ENCODE results near the gene TMEM94. TPM values are rescaled to one million over a fixed set of nuclear protein-coding genes. Genes with fewer than 3 reads are reported as not detected.

TMEM94 gene
- total and polyA plus RNA-seq, 2 of the 4 experiments (the other 2 are of a cell fraction), result 8.4 to 64.7 TPM

DNA sequence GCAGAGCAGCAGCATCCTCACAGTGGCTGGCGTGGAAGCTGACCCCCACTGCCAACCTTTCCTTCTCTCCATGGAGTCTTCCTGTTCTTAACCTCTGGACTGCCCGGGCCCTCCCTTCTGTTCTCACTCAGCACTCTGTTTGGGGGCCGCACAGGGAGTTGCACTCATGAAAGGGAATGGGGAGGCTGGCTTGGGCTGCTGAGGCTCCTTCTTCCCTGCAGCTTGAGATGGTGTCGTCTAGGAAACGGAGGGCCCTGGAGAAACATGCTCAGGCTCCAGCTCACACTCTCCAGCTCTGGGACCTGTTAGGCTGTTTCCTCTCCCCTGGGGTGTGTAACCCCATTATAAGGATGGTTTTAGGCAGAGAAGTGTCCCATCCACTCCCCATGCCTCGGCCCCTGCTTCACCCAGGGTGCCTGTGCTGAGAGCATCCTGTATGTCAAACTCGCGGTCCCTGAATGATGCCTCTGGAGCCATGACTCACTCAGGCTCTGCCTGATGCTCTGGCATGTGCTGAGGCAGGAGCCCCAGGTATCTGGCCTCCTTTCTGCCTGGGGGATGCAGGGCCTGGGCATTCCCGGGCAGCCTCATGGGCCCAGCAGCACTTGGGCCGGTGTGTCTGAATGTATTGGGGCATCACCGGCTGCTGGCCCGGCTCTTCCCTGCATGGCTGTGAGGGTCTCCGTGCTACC is 18.9 kb downstream of the TMEM94 start:
- H3K18ac ChIP-seq (ENCODE audit: low read depth, low read length), result no peak overlapping the region
- no peak overlapping the region for H3K4me3 ChIP-seq (ENCODE audit: insufficient read depth, low read depth, low read length)
- H4K5ac ChIP-seq (ENCODE audit: low read depth, low read length), result no peak overlapping the region
- WGBS, 2 experiments (ENCODE audit: extremely low coverage in 2 of 2, insufficient read length in 1 of 2), result 76% methylated on average over 3 of the region's 13 CpGs; no CpG with 5 or more reads in 1 of the 2 experiments
- H2BK120ac ChIP-seq (ENCODE audit: low read depth, low read length), result no peak overlapping the region
- peaks cover 15 to 48% of the 10 kb centered on the region in 2 experiments; a peak in 3 of 4 replicates for H3K79me1 ChIP-seq (ENCODE audit: low read depth in 1 of 2, low read length in 2 of 2)
- H3K27ac ChIP-seq (ENCODE audit: insufficient read depth, low read length), result no peak overlapping the region
- TF ChIP-seq RFX5 (IDR thresholded peaks at IDR 0.05; ENCODE audit: low read depth, low read length), result no peak
- TF ChIP-seq, protein P1, sequence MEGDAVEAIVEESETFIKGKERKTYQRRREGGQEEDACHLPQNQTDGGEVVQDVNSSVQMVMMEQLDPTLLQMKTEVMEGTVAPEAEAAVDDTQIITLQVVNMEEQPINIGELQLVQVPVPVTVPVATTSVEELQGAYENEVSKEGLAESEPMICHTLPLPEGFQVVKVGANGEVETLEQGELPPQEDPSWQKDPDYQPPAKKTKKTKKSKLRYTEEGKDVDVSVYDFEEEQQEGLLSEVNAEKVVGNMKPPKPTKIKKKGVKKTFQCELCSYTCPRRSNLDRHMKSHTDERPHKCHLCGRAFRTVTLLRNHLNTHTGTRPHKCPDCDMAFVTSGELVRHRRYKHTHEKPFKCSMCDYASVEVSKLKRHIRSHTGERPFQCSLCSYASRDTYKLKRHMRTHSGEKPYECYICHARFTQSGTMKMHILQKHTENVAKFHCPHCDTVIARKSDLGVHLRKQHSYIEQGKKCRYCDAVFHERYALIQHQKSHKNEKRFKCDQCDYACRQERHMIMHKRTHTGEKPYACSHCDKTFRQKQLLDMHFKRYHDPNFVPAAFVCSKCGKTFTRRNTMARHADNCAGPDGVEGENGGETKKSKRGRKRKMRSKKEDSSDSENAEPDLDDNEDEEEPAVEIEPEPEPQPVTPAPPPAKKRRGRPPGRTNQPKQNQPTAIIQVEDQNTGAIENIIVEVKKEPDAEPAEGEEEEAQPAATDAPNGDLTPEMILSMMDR (conservative IDR thresholded peaks at IDR 0.05; ENCODE audit: low read depth, low read length), result no peak
- no peak for TF ChIP-seq RCOR1 (IDR thresholded peaks at IDR 0.05; ENCODE audit: insufficient replicate concordance, low read length)
- no peak for TF ChIP-seq SMC3 (IDR thresholded peaks at IDR 0.05; ENCODE audit: low read depth, low read length)
- TF ChIP-seq MAFK (IDR thresholded peaks at IDR 0.05; ENCODE audit: low read depth, low read length), result no peak
- TF ChIP-seq POLR2A (IDR thresholded peaks at IDR 0.05; ENCODE audit: low read depth, low read length), result no peak
- no peak for TF ChIP-seq FOS (IDR thresholded peaks at IDR 0.05; ENCODE audit: low read depth, low read length)
- no peak for TF ChIP-seq MAZ (IDR thresholded peaks at IDR 0.05; ENCODE audit: borderline replicate concordance, low read depth, low read length)
- no peak for TF ChIP-seq RAD21 (IDR thresholded peaks at IDR 0.05; ENCODE audit: low read length)
- no peak for TF ChIP-seq CHD1 (IDR thresholded peaks at IDR 0.05; ENCODE audit: low read depth, low read length)
- TF ChIP-seq BHLHE40 (IDR thresholded peaks at IDR 0.05; ENCODE audit: low read depth, low read length), result no peak
- H4K91ac ChIP-seq (ENCODE audit: insufficient read depth, low read depth, low read length), result no peak overlapping the region
- BruUV-seq (replicated peaks), result no TSS peak
- H2BK15ac ChIP-seq (ENCODE audit: low read depth, low read length), result no peak overlapping the region; the same call in 2 of the 3 replicates
- peaks cover 29% of the 10 kb centered on the region for H4K20me1 ChIP-seq (ENCODE audit: insufficient read depth, low read length)
- H3K56ac ChIP-seq (ENCODE audit: extremely low read depth, insufficient read depth, low read length), result no peak overlapping the region
- POLR2A ChIA-PET (ENCODE audit: unreplicated experiment), result no interaction called here
- peaks cover 19% of the 10 kb centered on the region; the same call in 1 of the 2 replicates for H3K36me3 ChIP-seq (ENCODE audit: control insufficient read depth, insufficient read depth, low read length)
- H2AK9ac ChIP-seq (replicated peaks; ENCODE audit: low read depth, low read length, poor library complexity), result peak overlapping the region; percentile 86
- peaks cover 10% of the 10 kb centered on the region for H3K4me1 ChIP-seq (ENCODE audit: control insufficient read depth, insufficient read depth, low read length)
- no peak overlapping the region for H3K4ac ChIP-seq (ENCODE audit: low read depth, low read length)
- in situ Hi-C loops (cut with MboI; ENCODE audit: low sequenced_read_pairs) (no loop called here), intact Hi-C loops (cut with micrococcal nuclease) (no loop called here), dilution Hi-C loops (cut with HindIII; ENCODE audit: low sequenced_read_pairs, unreplicated experiment) (no loop called here)
- no peak overlapping the region for H2BK20ac ChIP-seq (ENCODE audit: low read depth, low read length)
- DNase-seq, result peak; percentile 38
- no peaks in the 10 kb centered on the region for H3K27me3 ChIP-seq (ENCODE audit: control insufficient read depth, insufficient read depth, low read length)
- H4K8ac ChIP-seq (ENCODE audit: low read depth in 2 of 2, low read length in 2 of 2), result peak overlapping the region in 1 of 2 experiments; percentile 73; a peak in 2 of 4 replicates
- H3K4me2 ChIP-seq (ENCODE audit: low read depth, low read length), result no peak overlapping the region
- CTCF ChIA-PET, result no interaction called here
- no peak overlapping the region for H3K9ac ChIP-seq (ENCODE audit: low read depth, low read length)
- peaks cover 4% of the 10 kb centered on the region; the same call in 1 of the 2 replicates for H3K9me1 ChIP-seq (ENCODE audit: insufficient read depth, low read length)
- H3K9me3 ChIP-seq (ENCODE audit: control insufficient read depth, insufficient read depth, low read length), result no peaks in the 10 kb centered on the region
- no peak overlapping the region; the same call in 1 of the 2 replicates for H3K23ac ChIP-seq (ENCODE audit: low read depth, low read length)
- peak; percentile 28; the same call in 1 of the 2 replicates for ATAC-seq (ENCODE audit: low read depth)
- H2BK5ac ChIP-seq (ENCODE audit: low read depth, low read length, poor library complexity, severe bottlenecking), result peak overlapping the region; percentile 23
- H3K14ac ChIP-seq (replicated peaks; ENCODE audit: low read depth, low read length), result no peak overlapping the region
- no peak overlapping the region for H2AK5ac ChIP-seq (ENCODE audit: low read depth, low read length)
- H2AFZ ChIP-seq (replicated peaks; ENCODE audit: low read length, poor library complexity), result peak overlapping the region; percentile 64

Measured in IMR-90 (cell line).